A673 (cell line): Measurements from ENCODE around the gene DSCAM.

Experiments
- EZH2 ChIP-seq: fragments of 200-600 bp; sonication (generic); IDR thresholded peaks from 2 replicates; pipeline ENCODE4 v1.6.1; 2017; ENCODE audit warnings: borderline replicate concordance, low read depth, mild to moderate bottlenecking, mixed read lengths, antibody characterized with exemption, low read length; ENCODE audit not compliant: poor library complexity, severe bottlenecking
- TF ChIP-seq, protein P1 (sequence below): fragments of 300-800, 200-600 bp; sonication (generic); conservative IDR thresholded peaks from 2 replicates; pipeline ENCODE4 v1.5.1; 2017; ENCODE audit warnings: low read depth, mild to moderate bottlenecking, antibody characterized with exemption, low read length, moderate library complexity, mixed read lengths

GRCh38 chr21:40041446-40041845 is 805.5 kb downstream of the DSCAM start:
- TF ChIP-seq, protein P1, sequence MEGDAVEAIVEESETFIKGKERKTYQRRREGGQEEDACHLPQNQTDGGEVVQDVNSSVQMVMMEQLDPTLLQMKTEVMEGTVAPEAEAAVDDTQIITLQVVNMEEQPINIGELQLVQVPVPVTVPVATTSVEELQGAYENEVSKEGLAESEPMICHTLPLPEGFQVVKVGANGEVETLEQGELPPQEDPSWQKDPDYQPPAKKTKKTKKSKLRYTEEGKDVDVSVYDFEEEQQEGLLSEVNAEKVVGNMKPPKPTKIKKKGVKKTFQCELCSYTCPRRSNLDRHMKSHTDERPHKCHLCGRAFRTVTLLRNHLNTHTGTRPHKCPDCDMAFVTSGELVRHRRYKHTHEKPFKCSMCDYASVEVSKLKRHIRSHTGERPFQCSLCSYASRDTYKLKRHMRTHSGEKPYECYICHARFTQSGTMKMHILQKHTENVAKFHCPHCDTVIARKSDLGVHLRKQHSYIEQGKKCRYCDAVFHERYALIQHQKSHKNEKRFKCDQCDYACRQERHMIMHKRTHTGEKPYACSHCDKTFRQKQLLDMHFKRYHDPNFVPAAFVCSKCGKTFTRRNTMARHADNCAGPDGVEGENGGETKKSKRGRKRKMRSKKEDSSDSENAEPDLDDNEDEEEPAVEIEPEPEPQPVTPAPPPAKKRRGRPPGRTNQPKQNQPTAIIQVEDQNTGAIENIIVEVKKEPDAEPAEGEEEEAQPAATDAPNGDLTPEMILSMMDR: no peak
- TF ChIP-seq EZH2: no peak
